Activated naive CD8-positive, alpha-beta T cell treated with anti-CD3 and anti-CD28 coated beads for 36 hours (primary cell): ENCODE data around the gene IQUB. TPM values are rescaled to one million over a fixed set of nuclear protein-coding genes. Genes with fewer than 3 reads are reported as not detected.

Source experiments
- DNase-seq: peaks from one replicate; pipeline ENCODE4 v3.0.0; 2021
- H3K27ac Mint-ChIP-seq: one replicate; pipeline ENCODE4 v1.8.0; 2022; ENCODE audit warnings: mild to moderate bottlenecking, moderate library complexity, mixed read lengths
- H3K27me3 Mint-ChIP-seq: one replicate; pipeline ENCODE4 v1.8.0; 2022; ENCODE audit warnings: mild to moderate bottlenecking, mixed read lengths
- H3K36me3 Mint-ChIP-seq: one replicate; pipeline ENCODE4 v1.8.0; 2021; ENCODE audit warnings: mild to moderate bottlenecking, mixed read lengths
- H3K4me1 Mint-ChIP-seq: one replicate; pipeline ENCODE4 v1.8.0; 2021; ENCODE audit warnings: mixed read lengths
- H3K4me3 Mint-ChIP-seq: one replicate; pipeline ENCODE4 v1.8.0; 2022; ENCODE audit warnings: mild to moderate bottlenecking, moderate library complexity, mixed read lengths
- H3K9me3 Mint-ChIP-seq: one replicate; pipeline ENCODE4 v1.8.0; 2022; ENCODE audit warnings: mixed read lengths
- total RNA-seq, 2 experiments: library from RNA; stranded (reverse); gene quantifications; one replicate each; pipeline ENCODE4 v1.2.3, GENCODE V29; 2021

The IQUB gene
- under 1 TPM in 1 of 2 experiments, not detected in 1; 0.06 TPM for total RNA-seq

DNA sequence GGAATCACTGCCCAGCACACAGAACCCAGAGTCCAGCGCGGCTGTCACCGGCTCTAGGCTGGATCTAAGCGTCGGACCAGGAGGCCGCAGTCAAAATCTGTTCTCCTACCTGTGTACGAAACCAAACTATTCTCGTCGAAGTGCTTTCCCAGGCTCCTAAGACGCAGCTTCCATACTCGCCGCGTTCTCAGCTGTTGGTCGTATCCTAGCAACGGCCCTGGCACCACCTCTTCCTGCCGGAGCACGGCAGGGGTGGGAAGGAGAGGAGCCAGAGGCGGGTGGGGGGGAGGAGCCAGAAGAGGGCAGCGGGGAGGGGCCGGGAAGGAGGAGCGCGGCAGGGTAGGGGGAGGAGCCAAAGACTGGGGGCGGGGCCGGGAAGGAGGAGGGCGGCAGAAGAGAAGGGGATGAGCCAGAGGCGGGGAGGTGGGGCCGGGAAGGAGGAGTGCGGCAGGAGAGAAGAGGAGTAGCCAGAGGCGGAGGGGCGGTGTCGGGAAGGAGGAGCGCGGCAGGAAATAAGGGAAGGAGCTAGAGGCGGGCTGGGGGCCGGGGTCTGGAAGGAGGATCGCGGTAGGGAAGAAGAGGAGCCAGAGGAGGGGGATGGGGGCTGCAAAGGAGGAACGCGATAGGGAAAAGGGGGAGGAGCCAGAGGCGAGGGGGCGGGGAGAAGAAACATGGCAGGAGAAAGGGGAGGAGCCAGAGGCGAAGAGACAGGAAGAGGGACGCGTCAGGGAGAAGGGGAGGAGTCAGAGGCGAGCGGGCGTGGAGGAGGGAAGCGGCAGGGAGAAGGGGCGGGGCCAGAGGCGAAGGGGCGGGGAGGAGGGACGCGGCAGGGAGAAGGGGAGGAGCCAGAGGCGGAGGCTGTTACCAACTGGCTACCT lies at the start of gene IQUB:
TSS of gene IQUB (minus strand) at position 213 of the 878 bp plus-strand sequence. CDS start 22,255 bp downstream, outside the sequence.
- DNase-seq = peak; percentile 90
- peaks cover 27% of the 10 kb centered on the region for H3K4me1 Mint-ChIP-seq
- peak within 1 kb of the TSS; percentile 86 for H3K4me3 Mint-ChIP-seq
- H3K27ac Mint-ChIP-seq = peak within 1 kb of the TSS; percentile 75
- H3K9me3 Mint-ChIP-seq = no peaks in the 10 kb centered on the region
- peaks cover 32% of the 10 kb centered on the region for H3K27me3 Mint-ChIP-seq
- H3K36me3 Mint-ChIP-seq = no peaks in the 10 kb centered on the region

DNA sequence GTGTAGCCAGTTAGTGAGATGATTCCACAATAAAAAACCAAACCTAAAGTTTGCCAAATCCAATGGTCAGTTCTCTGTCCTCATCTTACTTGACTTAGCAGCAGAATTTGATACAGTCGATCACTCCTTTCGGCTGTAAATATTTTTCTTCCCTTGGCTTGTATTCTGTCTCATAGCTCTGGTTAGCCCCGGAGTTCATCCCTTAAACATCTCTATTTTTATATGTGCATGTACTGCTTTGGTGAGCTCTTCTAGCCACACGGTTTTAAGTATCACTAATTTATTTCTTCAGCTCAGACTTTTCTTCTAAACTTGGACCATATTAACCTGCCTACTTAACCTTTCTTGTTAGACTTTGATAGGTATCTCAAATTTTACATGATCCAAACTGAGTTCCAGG lies 49.4 kb upstream of the IQUB start:
- Mint-ChIP-seq H3K9me3 (no peaks in the 10 kb centered on the region), H3K4me3 (no peak overlapping the region), H3K27me3 (peaks cover 28% of the 10 kb centered on the region), H3K4me1 (no peaks in the 10 kb centered on the region), H3K27ac (no peak overlapping the region), H3K36me3 (no peaks in the 10 kb centered on the region)
- no peak for DNase-seq

DNA sequence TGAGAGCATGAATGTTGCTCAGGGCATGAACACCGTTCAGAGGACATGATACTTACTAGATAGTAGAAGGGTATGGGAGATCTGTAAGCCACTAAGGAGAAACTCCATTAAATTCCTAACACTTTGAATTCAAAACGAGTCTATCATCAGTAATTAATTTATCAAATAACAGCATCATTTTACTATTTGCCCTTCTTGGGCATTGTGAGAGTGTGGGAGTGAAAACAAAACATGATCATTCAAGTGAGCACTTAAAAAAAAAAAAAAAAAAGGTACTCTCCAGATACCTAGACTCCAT lies 46.7 kb upstream of the IQUB start:
- H3K9me3 Mint-ChIP-seq = no peaks in the 10 kb centered on the region
- H3K27ac Mint-ChIP-seq = no peak overlapping the region
- no peaks in the 10 kb centered on the region for H3K4me1 Mint-ChIP-seq
- H3K36me3 Mint-ChIP-seq = no peaks in the 10 kb centered on the region
- DNase-seq = no peak
- no peak overlapping the region for H3K4me3 Mint-ChIP-seq
- H3K27me3 Mint-ChIP-seq = peaks cover 12% of the 10 kb centered on the region

DNA sequence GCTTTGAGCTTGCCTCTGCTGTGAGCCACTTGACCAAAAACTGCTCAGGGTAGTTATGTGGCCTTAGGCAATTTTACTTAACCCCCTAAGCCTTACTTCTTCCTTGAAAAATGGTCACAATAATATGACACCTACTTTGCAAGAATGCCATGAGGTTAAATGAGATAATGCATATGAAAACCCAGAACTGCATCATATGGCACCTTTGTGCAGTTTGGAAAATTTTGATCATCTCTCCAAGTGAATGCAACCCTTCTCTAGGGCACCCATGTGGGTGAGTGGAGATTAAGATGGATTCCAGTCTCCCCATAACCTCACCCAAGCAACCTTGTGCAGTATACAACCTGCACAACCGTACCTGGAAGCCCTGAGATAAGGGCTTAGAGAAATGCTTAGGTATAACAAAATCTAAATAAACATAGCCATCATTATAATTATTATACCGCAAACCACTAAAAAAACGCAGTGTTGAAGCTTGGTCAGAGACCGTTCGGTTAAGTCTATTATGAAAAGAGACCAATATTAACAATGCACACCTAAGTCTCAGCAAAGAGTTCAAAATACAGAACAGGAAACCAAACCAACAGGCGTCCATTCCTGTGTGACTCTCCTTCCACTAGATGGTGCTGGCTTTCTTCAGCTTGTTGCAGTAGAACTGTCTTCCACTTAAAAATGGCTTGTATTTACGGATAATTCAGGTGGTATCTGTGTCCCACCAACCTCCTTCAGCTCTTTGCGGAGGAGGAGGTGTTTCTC lies 46.2 kb upstream of the IQUB start:
- peaks cover 12% of the 10 kb centered on the region for H3K27me3 Mint-ChIP-seq
- DNase-seq = no peak
- H3K27ac Mint-ChIP-seq = no peak overlapping the region

DNA sequence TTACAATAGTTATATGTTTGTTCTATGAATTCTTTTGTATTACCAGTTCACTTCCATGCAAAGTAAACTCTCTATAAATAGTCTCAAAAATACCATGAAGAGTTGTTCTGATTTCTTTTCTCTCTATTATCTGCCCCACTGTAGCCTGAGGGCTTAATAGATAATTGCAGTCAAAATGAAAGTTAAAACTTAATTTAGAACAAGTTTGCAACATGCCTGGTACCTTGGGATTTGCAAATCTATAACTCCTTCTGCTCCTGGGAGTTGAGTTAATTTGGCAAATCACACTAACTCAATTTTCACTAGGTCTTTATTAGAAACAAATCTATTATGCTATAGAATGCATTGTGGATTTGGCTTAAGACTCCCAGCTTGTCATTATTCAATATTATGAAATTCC lies 45.0 kb upstream of the IQUB start:
- H3K27me3 Mint-ChIP-seq = peaks cover 12% of the 10 kb centered on the region
- H3K4me1 Mint-ChIP-seq = no peaks in the 10 kb centered on the region
- H3K36me3 Mint-ChIP-seq = no peaks in the 10 kb centered on the region
- no peak overlapping the region for H3K27ac Mint-ChIP-seq
- no peaks in the 10 kb centered on the region for H3K9me3 Mint-ChIP-seq
- H3K4me3 Mint-ChIP-seq = no peak overlapping the region
- DNase-seq = no peak

More for the DNA sequence above, 46.2 kb upstream of the IQUB start:
- H3K36me3 Mint-ChIP-seq = no peaks in the 10 kb centered on the region
- H3K4me3 Mint-ChIP-seq = no peak overlapping the region
- H3K4me1 Mint-ChIP-seq = no peaks in the 10 kb centered on the region
- no peaks in the 10 kb centered on the region for H3K9me3 Mint-ChIP-seq

DNA sequence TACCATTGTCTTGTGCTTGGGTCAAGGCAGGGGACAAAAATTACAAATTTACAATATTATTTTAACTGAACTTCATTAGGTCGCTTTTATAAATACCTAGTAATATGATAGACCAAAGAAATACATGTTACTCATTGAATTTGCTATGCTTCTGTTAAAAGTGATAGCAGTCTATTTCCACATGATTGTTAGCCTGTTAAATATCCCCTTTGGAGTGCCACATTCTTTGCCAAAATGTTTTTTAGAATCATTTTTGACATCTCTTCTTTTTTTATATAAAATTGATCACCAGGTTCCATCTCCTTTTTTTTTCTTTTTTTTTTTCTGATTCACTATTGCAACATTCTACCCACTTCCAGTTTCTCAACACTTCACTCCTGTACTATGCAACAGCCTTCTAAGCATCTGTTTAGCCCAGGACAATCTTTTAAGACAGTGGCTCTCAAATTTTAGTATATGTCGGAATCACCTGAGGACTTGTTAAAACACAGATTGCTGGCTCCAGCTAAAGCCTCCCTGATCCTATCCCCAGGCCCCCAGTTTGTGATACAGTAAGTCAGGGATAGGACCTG lies 39.6 kb upstream of the IQUB start:
- H3K4me3 Mint-ChIP-seq = no peak overlapping the region

DNA sequence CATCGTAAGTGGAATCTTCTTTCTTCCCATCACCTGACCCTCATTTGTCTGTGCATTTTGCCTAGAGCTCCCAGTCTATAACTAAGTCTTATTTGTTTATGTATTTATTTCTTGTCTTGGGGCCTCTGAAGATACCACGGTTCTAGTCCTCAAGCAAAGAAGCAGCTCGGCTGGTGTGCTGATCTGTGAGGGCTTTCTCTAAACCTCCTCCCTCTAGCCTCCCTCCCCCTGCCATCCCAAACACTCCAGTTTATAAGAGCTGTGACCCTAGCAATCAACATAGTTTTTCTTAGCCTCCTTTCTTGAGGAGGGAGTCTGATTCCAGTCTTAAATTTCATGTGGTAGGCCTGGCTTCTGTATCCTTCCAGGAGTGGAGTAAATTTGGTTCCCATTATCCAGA lies 38.9 kb upstream of the IQUB start:
- Mint-ChIP-seq H3K27ac (no peak overlapping the region), H3K9me3 (no peaks in the 10 kb centered on the region), H3K4me1 (no peaks in the 10 kb centered on the region), H3K36me3 (no peaks in the 10 kb centered on the region), H3K27me3 (peaks cover 5% of the 10 kb centered on the region), H3K4me3 (no peak overlapping the region)
- no peak for DNase-seq

More for the DNA sequence above, 39.6 kb upstream of the IQUB start:
- H3K4me1 Mint-ChIP-seq = no peaks in the 10 kb centered on the region
- no peak for DNase-seq
- H3K27me3 Mint-ChIP-seq = peaks cover 5% of the 10 kb centered on the region
- H3K36me3 Mint-ChIP-seq = no peaks in the 10 kb centered on the region
- H3K27ac Mint-ChIP-seq = no peak overlapping the region
- no peaks in the 10 kb centered on the region for H3K9me3 Mint-ChIP-seq

DNA sequence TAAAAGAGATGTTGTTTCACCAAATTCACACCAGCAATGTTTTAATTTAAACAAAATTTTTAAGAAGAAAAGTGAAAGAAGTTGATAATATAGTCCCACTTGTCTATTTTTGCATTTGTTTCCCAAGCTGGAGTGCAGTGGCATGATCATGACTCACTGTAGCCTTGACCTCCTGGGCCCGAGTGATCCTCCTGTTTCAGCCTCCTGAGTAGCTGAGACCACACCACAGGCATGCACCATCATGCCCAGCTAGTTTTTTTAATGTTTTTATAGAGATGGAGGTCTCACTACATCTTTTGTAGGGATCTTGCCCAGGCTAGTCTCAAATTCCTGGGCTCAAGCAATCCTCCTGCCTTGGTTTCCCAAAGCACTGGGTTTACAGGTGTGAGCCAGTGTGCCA lies 37.3 kb upstream of the IQUB start:
- no peak overlapping the region for H3K4me3 Mint-ChIP-seq
- H3K4me1 Mint-ChIP-seq = no peaks in the 10 kb centered on the region
- H3K27me3 Mint-ChIP-seq = peaks cover 5% of the 10 kb centered on the region
- no peak for DNase-seq
- H3K36me3 Mint-ChIP-seq = no peaks in the 10 kb centered on the region
- H3K27ac Mint-ChIP-seq = no peak overlapping the region
- H3K9me3 Mint-ChIP-seq = no peaks in the 10 kb centered on the region

DNA sequence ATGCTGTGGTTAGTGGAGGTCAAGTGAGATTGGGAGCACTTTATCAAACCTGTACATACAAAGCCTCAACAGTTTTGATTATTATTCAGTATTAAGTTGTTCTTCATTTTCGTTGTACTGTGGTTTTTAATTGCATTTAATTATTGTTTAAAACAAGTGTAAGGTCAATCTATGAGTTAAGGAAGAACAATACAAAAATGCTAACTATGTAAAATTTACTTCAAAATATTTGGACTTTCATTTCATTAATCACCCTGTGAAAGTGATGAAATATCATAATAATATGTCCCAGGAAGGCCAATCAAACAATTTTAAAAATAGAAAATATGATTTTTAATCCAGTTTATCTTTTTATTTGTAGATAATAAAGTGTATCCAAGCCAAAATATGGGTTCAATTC lies 36.8 kb upstream of the IQUB start:
- H3K4me1 Mint-ChIP-seq = no peaks in the 10 kb centered on the region

DNA sequence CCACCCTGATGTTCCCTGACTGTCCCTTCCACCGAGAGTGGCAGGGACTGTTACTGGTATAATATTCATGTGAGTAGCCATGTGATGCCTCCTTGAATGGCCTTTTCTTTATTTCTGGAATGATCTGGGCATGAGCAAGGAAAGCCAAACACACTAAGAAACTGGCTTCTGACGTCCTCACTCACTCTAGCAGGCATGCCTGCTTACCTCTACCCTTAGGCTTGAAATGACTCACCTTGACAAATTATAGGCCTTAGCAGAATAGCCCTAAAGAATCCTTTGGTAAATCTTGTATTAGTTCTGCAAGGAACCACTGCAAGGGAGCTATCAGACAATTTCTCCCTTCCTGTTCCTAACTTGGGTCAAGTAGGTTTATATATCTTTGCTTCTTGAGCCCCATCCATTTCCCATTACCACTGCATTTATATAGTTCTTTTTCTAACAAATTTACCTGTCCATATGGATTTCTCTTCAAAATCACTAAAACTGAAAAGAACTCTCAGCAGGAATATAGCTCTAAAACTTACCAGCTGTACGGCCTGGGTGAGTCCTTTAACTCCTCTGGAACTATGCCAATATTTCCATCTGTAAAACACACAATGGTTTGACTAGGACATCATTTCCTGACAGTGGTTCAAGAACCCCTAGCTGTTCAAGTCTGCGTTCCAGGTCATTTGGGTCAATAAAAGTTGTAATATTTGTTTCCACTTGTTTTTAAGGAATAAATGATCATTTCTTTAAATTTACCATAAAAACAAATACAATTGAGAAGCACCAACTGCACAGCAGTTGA lies 36.2 kb upstream of the IQUB start:
- Mint-ChIP-seq H3K36me3 (no peaks in the 10 kb centered on the region), H3K9me3 (no peaks in the 10 kb centered on the region), H3K27me3 (peaks cover 5% of the 10 kb centered on the region), H3K4me3 (no peak overlapping the region), H3K27ac (no peak overlapping the region), H3K4me1 (no peaks in the 10 kb centered on the region)
- no peak for DNase-seq

More for the DNA sequence above, 36.8 kb upstream of the IQUB start:
- H3K27me3 Mint-ChIP-seq = peaks cover 5% of the 10 kb centered on the region
- DNase-seq = no peak
- H3K4me3 Mint-ChIP-seq = no peak overlapping the region
- H3K27ac Mint-ChIP-seq = no peak overlapping the region
- H3K36me3 Mint-ChIP-seq = no peaks in the 10 kb centered on the region
- no peaks in the 10 kb centered on the region for H3K9me3 Mint-ChIP-seq

DNA sequence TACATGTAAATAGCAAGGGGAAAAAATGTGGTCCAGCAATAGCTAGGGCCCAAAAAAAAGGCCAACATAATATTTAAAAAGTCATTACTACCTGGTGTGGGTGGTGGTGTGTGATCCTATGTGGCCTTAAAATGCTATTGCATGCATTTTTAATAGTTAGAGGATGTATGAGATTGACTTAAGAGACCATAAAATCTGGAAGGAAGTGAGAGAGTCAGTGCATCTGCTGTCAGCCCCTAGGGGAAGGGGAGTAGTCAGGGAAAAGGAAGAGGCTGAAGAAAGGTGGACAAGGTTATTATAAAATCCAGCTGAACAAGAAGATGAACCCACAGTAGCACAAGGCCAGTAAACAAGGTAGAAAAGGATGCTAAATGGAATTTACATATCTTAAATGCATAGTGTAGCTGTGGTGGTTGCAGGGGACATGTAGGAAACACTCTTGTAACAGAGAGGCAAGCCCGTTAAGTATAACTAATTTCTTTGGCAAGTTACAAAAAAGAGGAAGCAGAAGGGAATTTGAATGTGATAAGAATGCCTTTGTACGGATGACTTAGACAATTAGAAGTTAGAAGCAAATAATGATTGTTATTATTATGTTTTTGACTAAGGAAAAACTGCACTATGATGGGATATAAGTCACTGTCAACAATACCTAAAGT lies 35.1 kb upstream of the IQUB start:
- no peak for DNase-seq
- Mint-ChIP-seq H3K36me3 (no peaks in the 10 kb centered on the region), H3K27me3 (peaks cover 5% of the 10 kb centered on the region), H3K27ac (no peak overlapping the region), H3K9me3 (no peaks in the 10 kb centered on the region), H3K4me3 (no peak overlapping the region), H3K4me1 (no peaks in the 10 kb centered on the region)

DNA sequence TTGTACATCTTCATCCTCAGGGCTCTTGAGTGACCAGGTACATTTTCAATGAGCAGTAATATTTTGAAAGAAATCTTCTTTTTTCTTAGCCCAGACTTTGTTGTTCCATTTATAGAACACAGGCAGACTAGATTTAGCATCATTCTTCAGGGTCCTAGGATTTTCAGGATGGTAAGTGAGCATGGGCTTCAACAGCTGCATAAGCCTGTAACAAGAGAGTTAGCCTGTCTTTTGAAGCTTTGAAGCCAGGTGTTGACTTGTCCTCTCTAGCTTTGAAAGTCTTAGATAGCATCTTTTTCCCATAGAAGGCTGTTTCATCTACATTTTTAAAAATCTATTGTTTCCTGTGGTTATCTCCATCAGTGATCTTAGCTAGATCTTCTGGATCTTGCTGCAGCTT lies 27.7 kb upstream of the IQUB start:
- Mint-ChIP-seq H3K4me1 (peaks cover 4% of the 10 kb centered on the region), H3K27me3 (peaks cover 5% of the 10 kb centered on the region), H3K9me3 (no peaks in the 10 kb centered on the region), H3K36me3 (no peaks in the 10 kb centered on the region), H3K4me3 (no peak overlapping the region), H3K27ac (no peak overlapping the region)
- DNase-seq = no peak

DNA sequence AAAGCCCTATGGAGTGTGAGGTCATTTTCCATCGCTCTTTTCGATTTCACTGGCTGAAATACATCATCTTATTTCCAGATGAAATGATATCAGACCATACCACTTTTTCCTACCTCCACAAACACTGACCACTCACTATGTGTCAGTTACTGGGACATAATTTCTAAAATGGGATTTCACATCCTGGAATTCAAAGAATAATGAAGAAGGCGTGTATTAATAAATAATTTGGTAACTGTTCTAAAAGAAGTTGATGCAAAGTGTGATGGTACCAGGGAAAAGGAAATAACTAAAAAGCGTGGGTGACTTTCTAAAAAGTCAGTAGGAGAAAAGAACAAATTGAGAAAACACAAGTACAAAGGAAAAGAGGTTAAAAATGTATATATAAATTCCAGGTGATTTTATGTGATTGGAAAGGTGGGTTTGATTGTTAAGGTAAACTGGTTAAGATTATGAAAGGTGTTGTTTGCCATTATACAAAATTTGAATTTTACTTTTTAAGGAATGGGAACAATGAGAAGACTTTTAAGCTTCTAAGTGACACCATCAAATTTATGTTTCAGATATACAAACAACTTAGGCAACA lies 24.0 kb upstream of the IQUB start:
- Mint-ChIP-seq H3K4me1 (peaks cover 9% of the 10 kb centered on the region), H3K27me3 (peaks cover 5% of the 10 kb centered on the region), H3K9me3 (no peaks in the 10 kb centered on the region), H3K36me3 (peaks cover 2% of the 10 kb centered on the region), H3K4me3 (no peak overlapping the region), H3K27ac (no peak overlapping the region)
- no peak for DNase-seq
